ENCODE data around the gene LARGE1.
"Not testable (repeated sequence)": the region's sequence is repeated elsewhere in the genome, so short reads cannot be mapped to it uniquely, and the experiment has no call there.

Gene LARGE1

DNA sequence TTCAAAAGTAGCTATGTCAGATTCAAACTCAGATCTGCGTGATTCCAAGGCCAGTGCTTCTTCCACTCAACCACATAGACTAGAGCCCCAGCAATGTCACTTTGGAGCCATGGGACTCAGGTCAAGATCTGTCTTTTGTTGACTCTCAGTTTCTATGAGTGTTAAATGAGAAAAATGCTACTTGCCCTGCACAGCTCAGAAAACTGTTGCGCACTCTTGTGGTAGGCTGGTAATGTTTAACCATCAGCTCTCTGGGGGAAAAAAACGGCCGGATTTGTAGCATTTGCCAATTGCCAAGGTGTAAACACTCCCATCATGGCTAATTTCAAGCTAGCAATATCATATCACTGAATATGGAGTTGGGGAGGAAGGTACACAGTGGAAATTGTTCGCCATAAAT is 534.0 kb downstream of the LARGE1 start:
- no peak for DNase-seq

DNA sequence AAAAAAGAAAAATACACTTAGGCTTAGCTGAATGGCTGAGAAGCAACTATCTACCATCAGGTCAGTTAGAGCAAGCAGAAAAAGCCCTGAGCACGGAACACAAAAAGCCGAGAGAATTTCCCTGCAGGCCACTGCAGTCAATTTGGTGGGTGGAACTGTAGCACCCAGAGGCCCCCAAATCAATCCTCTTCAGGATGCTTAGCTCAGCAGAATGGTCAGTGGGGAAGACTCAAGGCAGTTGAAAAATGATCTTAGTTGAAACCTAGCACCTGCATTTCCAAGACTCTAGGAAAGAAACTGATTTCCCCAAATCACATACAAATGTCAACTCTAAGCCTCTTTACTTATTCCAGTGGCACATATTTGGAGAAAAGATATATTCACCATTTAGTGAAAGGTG is 534.7 kb downstream of the LARGE1 start:
- no peak for DNase-seq

DNA sequence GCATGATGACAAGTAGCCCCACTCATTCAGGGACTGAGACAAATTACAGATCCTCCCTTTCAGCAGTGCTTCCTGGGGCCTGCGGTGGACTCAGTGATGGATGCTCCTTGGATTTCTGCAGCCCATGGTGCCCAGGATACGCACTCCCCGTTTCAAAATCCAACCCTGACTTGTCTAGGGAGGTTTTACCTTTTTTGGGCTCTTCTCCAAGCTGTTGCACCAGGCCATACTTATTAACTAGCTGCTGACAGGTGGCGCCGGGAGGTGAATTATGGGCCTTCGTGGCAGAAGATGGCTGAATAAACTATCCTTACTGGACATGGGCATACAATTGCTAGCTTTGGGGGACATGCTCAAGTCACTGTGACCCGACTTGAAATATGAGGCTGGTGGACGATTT is 537.8 kb downstream of the LARGE1 start:
- no peak for DNase-seq

DNA sequence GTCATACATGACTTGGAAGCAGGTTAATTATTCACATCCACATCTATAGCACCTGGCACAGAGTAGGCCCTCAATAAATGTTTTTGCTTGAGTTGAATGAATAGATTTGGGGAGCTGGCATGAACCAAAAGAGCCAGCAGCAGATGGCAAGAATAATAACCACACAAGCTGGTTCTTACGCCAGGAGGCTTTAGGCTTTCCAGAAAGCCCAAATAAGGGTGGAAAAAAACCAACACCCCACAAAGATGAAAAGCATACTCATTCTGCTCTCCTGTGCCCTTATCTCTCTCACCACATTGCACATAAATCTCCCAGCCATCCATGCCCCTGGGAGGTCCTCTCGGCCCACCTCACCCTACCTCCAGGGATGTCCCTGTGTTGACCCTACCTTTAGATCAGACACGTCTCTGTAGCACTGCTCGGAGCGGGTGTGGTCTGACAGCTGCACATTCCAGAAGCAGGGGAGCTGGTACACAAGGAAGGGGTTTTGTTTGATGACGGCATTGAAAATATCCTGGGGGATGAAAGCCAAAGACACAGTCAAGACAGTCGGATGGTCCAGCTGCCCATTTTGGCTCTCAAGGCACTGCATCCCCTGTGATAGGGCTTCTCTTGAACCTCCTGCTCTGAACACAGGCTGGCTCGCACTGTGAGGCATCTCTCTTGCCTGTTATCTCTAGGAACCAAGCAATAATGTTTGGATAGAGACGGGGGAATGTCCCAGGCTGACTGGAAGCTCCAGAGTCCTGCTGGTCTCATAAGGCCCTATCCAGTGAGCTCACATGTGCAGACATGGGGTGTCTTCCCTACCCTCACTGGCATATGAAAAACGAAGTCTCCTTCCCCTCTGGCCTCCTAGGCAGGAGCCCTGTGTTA is 538.5 kb downstream of the LARGE1 start:
- no peak for DNase-seq

DNA sequence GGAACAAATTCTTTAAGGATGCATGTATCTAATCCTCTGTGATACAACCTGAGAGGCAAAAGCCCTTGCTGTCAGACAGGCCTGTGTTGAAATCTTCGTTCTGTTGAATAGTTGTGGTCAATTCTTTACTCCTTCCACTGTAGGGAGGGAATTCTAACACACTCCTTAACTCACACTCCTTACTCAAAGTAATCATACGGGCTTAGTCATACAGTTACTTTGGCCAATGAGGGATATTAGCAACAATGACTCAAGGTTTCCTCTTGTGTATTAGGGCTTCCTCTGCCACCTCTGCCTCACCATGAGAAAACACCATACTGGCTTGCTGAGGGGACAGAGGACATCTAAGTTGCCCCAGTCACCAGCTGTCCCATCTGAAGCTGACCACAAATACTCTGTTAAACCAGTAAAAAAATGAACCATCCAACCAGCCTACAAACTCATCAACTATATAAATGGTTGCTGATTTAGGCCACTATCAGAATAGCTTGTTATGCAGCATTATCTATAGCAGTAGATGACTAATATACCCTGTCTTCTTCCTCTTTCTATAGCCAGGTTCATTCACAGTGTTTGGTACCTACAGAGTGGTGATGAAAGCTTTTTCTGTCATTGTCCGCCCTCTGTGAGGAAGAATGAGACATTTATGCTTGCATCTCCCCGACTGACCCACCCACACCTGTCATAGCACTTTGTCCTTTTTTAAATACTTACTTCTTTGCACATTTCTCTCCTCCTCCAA is 539.3 kb downstream of the LARGE1 start:
- DNase-seq: peak; percentile 94

DNA sequence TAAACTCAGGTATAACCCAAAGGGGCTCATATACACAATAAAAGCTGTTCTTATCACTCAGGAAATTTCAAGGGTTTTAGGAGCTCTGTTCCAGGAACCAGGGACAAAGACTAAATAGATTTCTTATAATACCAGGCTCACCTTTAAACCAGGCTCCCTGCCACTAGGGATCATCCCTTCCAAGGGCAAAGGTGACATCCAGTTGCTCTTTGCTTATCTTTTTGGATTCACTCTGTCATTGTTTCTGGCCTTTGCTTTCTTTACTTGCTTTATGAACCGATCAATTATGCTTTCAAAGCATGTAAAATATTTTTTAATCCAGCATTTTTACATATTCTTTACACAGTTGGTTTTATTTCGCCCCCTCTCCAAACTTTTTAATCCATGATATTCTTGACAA is 540.4 kb downstream of the LARGE1 start:
- no peak for DNase-seq

DNA sequence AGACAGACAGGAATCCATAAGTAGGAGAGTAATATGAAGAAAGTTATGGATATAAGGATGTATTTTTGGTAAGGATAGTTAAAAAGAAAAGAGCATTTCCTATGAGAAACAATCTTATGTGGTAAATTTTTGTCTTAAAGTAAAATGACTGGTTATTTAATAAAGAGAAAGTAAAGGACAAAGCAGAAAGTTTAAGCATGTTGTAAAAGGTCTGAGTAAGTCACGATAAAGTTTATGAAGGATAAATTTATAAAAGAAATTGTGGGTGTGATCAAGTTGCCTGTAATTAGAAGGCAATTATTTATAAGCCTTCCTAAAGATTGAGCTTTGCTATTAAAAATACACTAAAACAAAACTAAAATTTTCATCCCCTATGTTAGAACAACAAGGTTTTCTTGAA is 547.4 kb downstream of the LARGE1 start:
- DNase-seq: no peak

DNA sequence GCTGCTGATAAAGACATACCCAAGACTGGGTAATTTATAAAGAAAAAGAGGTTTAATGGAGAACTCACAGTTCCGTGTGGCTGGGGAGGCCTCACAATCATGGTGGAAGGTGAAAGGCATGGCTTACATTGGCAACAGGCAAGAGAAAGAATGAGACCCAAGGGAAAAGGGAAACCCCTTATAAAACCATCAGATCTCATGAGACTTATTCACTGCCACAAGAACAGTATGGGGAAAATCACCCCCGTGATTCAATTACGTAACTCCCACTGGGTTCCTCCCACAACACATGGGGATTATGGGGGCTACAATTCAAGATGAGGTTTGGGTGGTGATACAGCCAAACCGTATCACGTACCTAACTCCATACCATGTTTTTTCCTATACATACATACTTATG is 557.0 kb downstream of the LARGE1 start:
- not testable (repeated sequence) for DNase-seq

DNA sequence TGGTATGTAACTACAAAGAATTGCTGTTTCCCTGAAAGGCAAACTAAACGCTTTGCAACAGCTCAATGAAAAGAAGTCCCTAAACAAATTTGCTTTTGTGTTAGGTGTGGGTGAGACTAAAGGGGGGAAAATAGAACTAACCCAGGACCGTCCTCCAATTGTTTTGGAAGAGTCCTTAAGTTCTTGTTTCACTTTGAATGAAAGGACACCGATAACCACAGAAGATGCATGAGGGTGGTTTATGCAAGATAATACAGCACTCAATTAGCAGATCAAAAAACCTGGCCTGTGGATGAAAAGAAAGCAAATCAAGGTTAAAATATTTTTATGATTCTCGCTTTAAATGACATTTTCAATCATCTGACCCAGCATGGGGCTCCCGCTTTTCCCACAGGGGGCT is 557.6 kb downstream of the LARGE1 start:
- no peak for DNase-seq

DNA sequence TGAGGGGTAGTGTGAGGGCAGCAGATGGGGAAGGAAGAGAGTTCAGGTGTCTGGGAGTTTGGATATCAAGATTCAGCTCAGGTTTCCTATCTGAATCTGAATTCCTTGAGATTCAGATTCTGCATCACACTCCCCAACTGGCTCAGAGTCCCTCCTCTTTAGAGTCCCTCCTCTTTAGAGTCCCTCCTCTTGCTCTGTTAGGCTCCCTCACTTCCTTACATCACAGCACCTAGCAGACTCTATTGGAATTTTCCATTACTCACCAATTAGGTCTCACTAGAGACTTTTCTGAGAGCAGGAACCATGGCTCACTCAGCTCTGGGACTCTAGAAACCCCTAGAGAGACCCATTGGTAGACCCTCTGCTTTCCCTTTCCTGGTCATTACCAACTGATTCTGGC is 558.7 kb downstream of the LARGE1 start:
- DNase-seq: peak; percentile 22

DNA sequence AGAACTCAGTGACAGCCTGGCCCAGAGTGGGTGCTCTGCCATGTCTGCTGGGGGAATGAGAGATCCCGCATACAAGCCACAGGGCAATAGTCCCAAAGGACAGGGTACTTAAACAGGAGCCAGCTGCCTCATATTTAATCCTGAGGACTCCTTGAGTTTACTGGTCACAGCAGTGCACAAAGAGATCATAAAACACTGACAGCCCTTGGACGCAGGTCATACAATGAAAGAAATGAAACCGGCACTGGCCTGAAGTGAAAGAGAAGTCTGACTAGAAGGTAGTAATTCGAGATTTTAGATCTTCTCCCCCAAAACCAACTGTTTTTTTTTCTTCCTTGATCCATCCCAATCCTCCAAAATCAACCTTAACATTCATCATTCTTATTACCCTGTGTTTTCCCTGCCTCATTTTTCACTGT is 562.3 kb downstream of the LARGE1 start:
- no peak for DNase-seq

DNA sequence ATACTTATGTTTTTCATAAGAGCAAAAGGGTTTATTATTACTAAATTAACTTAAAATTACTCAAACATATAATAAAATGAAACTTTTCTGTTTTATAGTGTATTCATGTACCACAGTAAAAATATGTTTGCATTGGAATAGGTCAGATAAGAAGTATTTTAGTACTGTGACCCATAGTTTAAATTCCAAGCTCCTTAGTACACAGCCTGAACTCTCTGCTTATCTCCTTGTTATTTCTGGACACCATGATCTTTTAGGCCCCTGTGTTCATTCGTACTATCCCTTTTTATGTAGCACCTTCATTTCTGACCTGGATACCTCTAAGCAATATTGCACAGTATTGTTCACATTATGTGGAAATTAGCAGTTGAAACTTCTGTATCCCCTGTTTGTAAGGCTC is 565.3 kb downstream of the LARGE1 start:
- no peak for DNase-seq

DNA sequence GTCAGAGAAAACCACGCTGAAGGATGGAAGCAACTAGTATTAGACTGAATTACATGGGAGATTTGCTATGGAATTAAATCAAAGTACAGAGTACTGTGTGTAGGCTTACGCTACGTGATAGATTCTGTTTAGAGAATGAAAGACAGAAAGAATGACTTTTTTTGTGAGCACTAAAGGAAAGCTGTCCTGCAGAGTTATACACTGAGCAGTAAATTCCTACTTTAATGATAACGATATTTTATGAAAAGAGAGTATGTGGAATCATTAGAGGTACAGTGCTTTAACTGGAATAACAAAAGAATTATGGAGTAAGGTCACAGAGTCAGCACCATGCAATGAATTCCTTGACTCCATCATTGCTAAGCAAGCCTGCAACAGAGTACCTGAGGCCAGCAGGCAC is 566.8 kb downstream of the LARGE1 start:
- DNase-seq: no peak

DNA sequence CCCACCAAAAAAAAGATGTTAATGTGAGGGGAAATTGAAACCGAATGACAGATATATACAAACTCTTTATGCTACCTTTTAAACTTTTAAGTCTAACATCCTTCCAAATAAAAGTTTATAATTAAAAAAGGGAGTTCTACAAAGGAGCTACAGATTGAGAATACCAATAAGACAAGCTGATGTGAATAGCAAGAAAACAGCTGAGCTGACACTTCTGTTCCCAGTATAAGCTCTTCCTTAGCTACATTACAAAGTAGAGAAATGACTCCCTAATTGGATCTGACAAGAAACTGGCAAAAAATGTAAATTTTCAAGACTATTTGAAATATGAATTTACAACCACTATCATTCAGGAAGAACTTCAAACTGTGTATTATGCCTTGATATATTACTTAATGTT is 567.5 kb downstream of the LARGE1 start:
- no peak for DNase-seq

DNA sequence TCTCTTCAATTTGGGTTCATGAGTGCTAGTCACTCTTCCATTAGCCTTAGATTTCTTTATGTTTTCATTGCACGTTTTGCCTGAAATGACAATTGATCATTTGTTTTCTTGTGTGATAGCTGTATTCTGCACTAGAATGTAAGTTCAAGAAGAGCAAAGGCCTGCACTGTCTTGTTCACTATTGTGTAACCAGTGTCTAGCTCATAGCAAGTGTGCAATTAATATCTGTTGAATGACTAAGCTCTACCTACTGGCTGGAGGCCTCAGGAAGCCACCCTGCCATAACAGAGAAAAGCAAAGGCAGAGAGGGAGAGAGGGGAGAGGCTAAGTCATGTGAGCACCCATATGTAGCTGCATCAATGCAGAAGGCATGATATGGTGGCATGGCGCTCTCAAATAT is 569.3 kb downstream of the LARGE1 start:
- DNase-seq: no peak

DNA sequence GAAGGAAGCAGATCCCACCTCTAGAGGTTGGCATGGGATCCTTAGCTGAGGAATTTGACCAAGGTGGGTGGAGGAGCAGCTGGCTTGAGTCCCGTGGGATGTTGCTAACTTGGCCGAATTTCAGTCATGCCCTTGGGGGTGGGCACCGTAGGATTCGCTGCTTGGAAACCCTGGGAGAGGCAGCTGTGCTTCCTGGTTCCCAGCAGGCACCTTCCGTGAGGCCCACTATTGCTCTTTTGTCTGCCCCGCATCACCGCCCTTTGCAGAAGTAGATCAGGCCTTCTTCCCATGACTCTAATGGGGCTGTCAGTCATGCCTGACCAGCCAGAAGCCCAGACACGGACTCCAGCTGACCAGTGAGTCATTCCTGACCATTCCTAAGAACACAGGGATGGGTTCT is 569.8 kb downstream of the LARGE1 start:
- no peak for DNase-seq

DNA sequence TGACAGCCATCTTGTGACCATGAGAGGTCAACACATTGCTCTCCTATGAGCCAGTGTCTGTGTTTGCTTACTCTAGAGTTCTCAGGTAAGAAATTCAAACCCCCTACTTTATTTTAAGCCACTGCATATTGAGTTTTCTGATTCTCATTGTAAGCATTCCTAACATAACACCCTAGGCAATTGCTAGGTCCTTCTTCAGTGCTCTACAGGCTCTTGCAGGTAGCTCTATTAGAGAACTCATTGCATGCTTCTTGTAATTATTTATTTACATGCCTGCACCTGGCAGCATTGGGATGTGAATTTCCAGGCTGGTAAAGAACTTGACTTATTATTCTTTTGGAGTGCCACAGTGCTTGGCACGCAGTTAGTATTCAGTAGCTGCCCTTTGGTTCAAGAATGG is 573.3 kb downstream of the LARGE1 start:
- no peak for DNase-seq

DNA sequence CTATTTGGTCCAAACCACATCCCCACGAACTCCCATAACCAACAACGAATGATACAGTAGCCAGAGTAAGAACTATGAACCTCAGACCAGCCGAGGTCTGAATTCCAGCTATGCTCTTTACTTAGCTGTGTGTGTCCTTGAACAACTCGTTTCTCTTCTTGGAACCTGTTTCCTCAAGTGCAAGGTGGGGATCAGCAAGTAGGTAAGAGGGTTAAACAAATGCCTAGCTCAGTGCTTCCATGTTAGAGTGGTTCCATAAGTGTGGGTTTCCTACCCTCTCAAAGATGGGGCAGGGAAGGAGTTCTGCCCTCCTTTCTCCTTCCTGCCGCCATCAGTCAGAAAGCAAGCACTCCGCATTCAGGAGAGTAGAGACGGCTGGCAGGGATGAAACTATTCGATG is 578.7 kb downstream of the LARGE1 start:
- DNase-seq: no peak

DNA sequence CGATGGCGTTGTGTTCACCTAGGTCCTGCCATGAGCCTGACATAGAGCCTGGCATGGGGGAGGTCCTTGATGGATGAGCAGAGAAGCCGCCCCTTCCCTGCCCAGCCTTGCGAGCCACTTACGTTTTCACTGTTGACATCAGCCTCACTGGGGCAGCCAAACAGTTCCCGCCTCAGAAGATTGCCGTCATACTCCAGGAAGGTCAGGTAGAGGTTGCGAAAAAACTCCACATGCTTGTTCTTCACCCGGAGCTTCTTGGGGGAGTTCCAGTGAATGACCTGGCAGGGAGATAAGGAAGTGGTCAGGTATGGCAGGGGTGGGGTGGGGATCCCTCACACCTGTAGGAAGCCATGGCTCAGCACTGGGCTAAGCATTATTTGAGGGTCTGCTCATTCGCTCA is 582.8 kb downstream of the LARGE1 start:
- no peak for DNase-seq

DNA sequence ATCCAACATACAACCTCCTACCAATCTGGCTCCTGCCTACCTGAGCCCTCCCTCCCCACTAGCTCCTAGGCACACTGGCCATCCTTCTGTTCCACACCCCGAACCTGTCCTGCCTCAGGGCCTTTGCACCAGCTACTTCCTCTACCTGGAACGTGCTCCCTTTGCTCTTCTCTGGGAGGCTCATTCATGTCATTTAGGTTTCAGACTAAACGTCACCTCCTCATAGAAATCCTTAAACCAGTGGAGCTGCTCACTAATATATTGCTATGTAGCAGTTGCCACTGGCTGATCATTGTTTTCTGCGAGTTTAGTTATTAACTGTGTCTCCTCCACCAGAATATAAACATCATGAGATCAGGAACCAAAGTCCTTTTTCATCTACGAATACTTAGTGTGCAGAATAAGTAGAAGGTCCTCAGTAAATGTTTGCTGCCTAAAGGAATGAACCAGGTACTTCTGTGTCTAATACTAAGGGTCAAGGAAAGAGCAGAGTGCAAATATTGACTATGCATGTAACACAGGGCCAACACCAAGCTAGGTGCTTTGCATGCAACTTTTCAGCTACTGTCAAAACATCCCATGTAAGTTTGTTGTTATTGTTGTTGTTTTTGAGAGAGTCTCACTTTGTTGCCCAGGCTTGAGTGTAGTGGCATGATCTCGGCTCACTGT is 584.5 kb downstream of the LARGE1 start:
- DNase-seq: no peak

DNA sequence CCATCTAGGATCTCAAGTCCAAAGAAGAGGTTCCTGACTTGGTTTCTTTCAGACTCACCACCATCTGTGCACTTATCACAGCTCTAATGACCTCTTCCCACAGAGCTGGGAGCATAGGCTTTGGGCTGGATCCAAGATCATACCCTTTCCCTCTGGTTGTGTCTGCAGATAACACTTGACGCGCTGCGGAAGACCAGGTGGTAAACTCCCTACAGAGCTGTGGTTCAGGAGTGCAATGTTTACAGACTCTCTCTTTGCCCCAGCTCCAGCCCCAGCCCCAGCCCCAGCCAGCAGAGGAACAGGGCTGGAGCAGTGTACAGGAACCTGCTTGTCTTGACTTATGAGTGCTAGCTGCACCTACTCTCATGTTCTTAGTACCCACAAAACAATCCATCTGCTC is 587.7 kb downstream of the LARGE1 start:
- no peak for DNase-seq

DNA sequence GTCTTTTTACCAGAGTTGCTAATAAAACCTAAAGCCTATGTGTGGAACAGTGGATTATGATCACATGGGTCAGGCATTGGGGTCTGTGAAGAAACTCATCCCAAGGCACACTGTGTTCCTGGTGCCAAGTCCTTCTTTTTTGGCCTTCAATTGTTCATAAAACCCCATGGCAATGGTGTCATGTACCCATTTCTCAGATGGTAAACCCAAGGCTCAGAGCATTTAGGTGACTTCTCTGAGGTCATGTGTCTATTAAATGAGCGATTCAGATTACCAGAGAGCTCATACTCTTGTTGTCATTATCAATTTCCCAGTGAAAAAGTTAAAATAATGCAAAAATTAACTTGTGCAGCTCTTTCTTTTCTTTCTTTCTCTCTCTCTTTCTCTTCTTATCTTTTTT is 589.3 kb downstream of the LARGE1 start:
- no peak for DNase-seq

DNA sequence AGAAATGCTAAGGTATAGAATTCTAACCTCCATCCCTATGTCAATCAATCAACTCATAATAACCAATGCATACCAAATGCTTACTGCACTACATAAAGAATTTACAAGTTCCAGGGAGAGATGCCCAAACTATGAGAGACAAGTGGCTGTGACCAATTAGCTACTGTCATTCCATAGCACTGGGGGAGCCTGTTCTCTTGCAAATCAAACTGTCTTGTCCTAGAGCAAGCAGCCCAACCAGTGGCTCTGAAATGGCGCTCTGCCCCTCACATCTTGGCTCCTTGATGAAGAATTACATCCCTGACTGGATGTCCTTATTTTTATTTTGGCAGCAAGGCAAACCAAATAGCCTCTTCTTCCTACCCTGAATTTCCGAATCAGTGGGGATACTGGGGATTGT is 589.7 kb downstream of the LARGE1 start:
- DNase-seq: no peak

DNA sequence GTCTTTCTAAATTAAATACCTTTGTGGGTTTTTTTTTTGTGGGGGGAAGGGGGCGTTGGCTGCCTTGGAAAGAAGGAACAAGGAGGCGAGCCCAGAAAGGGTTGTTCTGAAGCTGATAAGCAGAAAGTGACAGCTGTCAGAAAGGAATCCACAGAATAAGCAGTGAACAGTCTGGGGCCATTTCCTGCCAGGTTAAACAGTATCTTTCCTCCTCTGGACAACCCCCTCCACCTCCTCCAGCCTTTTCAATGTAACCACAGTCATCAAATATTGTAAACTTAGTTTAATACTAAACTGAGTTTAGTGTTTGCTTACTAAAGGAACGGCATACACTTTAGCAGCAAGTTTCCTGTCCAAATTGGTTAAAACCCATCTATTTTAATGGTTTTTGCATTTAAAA is 590.9 kb downstream of the LARGE1 start:
- DNase-seq: no peak
